Mucosa of descending colon (tissue), 3 donors: Measurements from ENCODE around the gene VDR. TPM values are rescaled to one million over a fixed set of nuclear protein-coding genes. Genes with fewer than 3 reads are reported as not detected.

Source experiments
- ATAC-seq: fragments of 200-7000 bp; cut with Tn5 transposase; one replicate; pipeline ENCODE4 v1.9.1; 2020; ENCODE audit warnings: mild to moderate bottlenecking, moderate library complexity
- DNase-seq, 3 donors: peaks; one replicate each; pipeline ENCODE4 v3.0.0-alpha.2; 2020
- H3K36me3 ChIP-seq: fragments of 200-600 bp; one replicate; pipeline ENCODE4 v1.8.0; 2021; ENCODE audit warnings: low read depth, mild to moderate bottlenecking
- H3K4me1 ChIP-seq: fragments of 200-600 bp; one replicate; pipeline ENCODE4 v1.8.0; 2021; ENCODE audit warnings: low read depth, mild to moderate bottlenecking
- H3K4me3 ChIP-seq: fragments of 200-600 bp; one replicate; pipeline ENCODE4 v1.8.0; 2021; ENCODE audit warnings: mild to moderate bottlenecking
- H3K9me3 ChIP-seq: fragments of 200-600 bp; one replicate; pipeline ENCODE4 v1.8.0; 2021; ENCODE audit warnings: mild to moderate bottlenecking
- CTCF ChIP-seq: fragments of 200-600 bp; IDR thresholded peaks from one replicate; pipeline ENCODE4 v1.8.0; 2022; ENCODE audit warnings: antibody characterized with exemption, mild to moderate bottlenecking
- intact Hi-C, 2 donors: fragments of 100-400 bp; cut with DNase I in 1 of 2; cut with micrococcal nuclease in 1 of 2; formaldehyde crosslinking; loops; one replicate each; pipeline versions ENCODE4 v1.11.0 to v1.11.1; 2022; cut with DNase I, micrococcal nuclease
- total RNA-seq, 3 donors: library from RNA; stranded (reverse); fragmentation: NEBNext Ultra II Directional in 2 of 3; extraction: Animal tissue kit (Norgen Biotek cat#: 25700) in 2 of 3; gene quantifications; one replicate each; pipeline versions ENCODE4 v1.2.1 to v1.2.4, GENCODE V29; 2021 to 2023
- donor health status: DM: no; HTN: no; CAD: no; lungs with moderate emphysema.
- donor health status: DM: no; HTN: no; CAD: no.
- donor health status: DM: no; HTN: yes; CAD: no.

Gene VDR
- total RNA-seq, 3 donors from 2014 or later, result 69.5 to 175 (median 162) TPM

DNA sequence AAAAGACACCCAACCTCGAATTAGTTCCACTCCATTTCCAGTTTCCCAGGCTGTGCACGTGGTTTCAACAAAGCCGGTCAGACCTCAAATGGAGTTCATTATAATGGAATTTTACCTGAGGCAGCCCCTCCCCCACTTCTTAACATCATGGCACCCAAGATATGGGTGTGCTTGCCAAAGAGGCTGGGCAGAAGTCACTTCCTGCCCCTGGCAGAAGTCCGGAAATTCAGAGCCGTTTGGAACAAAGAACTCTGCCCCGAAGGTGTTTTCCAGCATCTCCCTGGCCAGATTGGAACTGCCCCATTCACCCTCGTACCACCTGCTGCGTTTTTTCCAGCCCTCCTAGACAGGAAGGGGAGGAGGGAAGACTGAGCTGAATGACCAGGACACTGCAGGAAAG is 8.2 kb downstream of the VDR start:
- Histone ChIP-seq H3K9me3 (no peaks in the 10 kb centered on the region), H3K36me3 (no peaks in the 10 kb centered on the region), H3K4me1 (peaks cover 63% of the 10 kb centered on the region), H3K4me3 (no peak overlapping the region)
- peak; percentile 55 for ATAC-seq
- DNase-seq, result peak; percentile 60 to 73 (median 68)
- intact Hi-C loops, result no loop called here
- no peak for TF ChIP-seq CTCF

- no peak overlapping the region for H3K4me3 ChIP-seq
- DNase-seq (no peak), ATAC-seq (peak; percentile 38)
- H3K36me3 ChIP-seq, result no peaks in the 10 kb centered on the region
- no peaks in the 10 kb centered on the region for H3K9me3 ChIP-seq
- peaks cover 57% of the 10 kb centered on the region for H3K4me1 ChIP-seq
- TF ChIP-seq CTCF, result no peak
- intact Hi-C loops, result no loop called here
These were observed 8.8 kb downstream of the VDR start for GRCh38 chr12:47896022-47896421.

- no peak overlapping the region for H3K4me3 ChIP-seq
- H3K36me3 ChIP-seq, result no peaks in the 10 kb centered on the region
- H3K9me3 ChIP-seq, result no peaks in the 10 kb centered on the region
- H3K4me1 ChIP-seq, result peaks cover 43% of the 10 kb centered on the region
- ATAC-seq (peak; percentile 67), DNase-seq (peak; percentile 74 to 79 (median 75))
- no peak for TF ChIP-seq CTCF
- intact Hi-C loops, result no loop called here
These were observed 10.1 kb downstream of the VDR start for GRCh38 chr12:47894652-47895051.

DNA sequence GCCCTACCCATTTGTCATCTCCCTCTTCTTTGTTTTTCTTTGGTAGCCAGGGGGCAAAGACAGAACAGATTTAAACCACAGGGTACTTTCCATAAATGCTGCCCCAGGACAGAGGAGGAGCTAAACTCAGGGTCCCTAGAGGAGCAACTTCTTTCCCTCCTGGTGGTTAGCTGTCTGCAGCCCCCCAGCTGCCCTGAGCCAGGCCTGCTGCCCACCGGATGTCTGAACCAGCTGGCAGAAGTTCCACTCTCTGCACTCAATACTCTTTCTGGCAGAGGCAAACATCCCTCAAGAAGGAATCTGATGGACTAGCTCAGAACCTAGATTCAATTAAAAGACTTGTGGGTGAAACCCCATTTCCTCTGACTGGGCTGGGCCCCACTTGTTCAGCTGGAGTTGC is 10.7 kb downstream of the VDR start:
- TF ChIP-seq CTCF, result no peak
- Histone ChIP-seq H3K36me3 (no peaks in the 10 kb centered on the region), H3K4me3 (no peak overlapping the region), H3K9me3 (no peaks in the 10 kb centered on the region), H3K4me1 (peaks cover 37% of the 10 kb centered on the region)
- DNase-seq (no peak), ATAC-seq (no peak)
- intact Hi-C loops, result no loop called here

- peaks cover 33% of the 10 kb centered on the region for H3K4me1 ChIP-seq
- H3K4me3 ChIP-seq, result no peak overlapping the region
- ATAC-seq (no peak), DNase-seq (no peak)
- H3K9me3 ChIP-seq, result no peaks in the 10 kb centered on the region
- intact Hi-C loops, result no loop called here
- no peak for TF ChIP-seq CTCF
- H3K36me3 ChIP-seq, result no peaks in the 10 kb centered on the region
These were observed 12.0 kb downstream of the VDR start for GRCh38 chr12:47892819-47893218.

DNA sequence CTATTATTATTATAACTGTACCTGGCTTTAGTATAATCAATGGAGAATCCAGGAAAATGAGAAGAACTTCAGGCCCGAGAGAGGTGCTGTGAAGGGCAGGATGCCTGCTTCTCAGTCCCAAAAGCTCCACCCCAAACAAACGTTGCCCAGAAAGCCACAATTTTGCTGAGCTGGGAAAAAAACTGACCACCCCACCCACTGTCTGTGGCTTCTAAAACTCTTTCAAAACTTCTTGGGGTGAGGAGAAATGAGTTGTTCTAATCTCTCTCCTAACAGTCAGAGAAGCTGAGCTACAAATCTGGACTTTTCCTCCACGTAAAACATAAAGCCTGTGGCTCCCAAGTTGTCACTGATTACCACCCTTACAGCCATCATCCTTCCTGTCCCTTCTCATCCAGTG is 13.4 kb downstream of the VDR start:
- no peak overlapping the region for H3K4me3 ChIP-seq
- H3K9me3 ChIP-seq, result no peaks in the 10 kb centered on the region
- TF ChIP-seq CTCF, result no peak
- H3K36me3 ChIP-seq, result no peaks in the 10 kb centered on the region
- intact Hi-C loops, result no loop called here
- ATAC-seq (no peak), DNase-seq (no peak)
- peaks cover 22% of the 10 kb centered on the region for H3K4me1 ChIP-seq
